Neural progenitor cell (in vitro differentiated cells): ENCODE measurements around the gene IL12A. TPM values are rescaled to one million over a fixed set of nuclear protein-coding genes. Genes with fewer than 3 reads are reported as not detected.

Experiments used
- DNase-seq: peaks from one replicate; pipeline ENCODE4 v3.0.0-alpha.2; 2016; ENCODE audit warnings: low spot score
- H2AFZ ChIP-seq: fragments of 200-600 bp; sonication (generic); replicated peaks from 2 replicates; pipeline ENCODE4 v1.6.1; 2016; ENCODE audit warnings: antibody characterized with exemption
- H3F3A ChIP-seq: fragments of 200-600 bp; sonication (generic); 2 replicates; pipeline ENCODE4 v1.6.1; 2016; ENCODE audit warnings: antibody characterized with exemption, low read depth
- H3K27ac ChIP-seq: fragments of 200-600 bp; sonication (generic); 2 replicates; pipeline ENCODE4 v1.5.1; 2016; ENCODE audit warnings: mild to moderate bottlenecking
- H3K27me3 ChIP-seq: fragments of 200-600 bp; sonication (generic); 2 replicates; pipeline ENCODE4 v1.6.1; 2016; ENCODE audit warnings: mild to moderate bottlenecking, moderate library complexity
- H3K36me3 ChIP-seq: fragments of 200-600 bp; sonication (generic); 2 replicates; pipeline ENCODE4 v1.5.1; 2016
- H3K4me1 ChIP-seq: fragments of 200-600 bp; sonication (generic); 2 replicates; pipeline ENCODE4 v1.6.1; 2016; ENCODE audit warnings: mixed run types
- H3K4me2 ChIP-seq: fragments of 200-600 bp; sonication (generic); 2 replicates; pipeline ENCODE4 v1.6.1; 2016
- H3K4me3 ChIP-seq: fragments of 200-600 bp; sonication (generic); 2 replicates; pipeline ENCODE4 v1.5.1; 2016
- H3K79me2 ChIP-seq: fragments of 200-600 bp; sonication (generic); 2 replicates; pipeline ENCODE4 v1.6.1; 2016; ENCODE audit warnings: low read depth
- H3K9ac ChIP-seq: fragments of 200-600 bp; sonication (generic); 2 replicates; pipeline ENCODE4 v1.6.1; 2016
- H3K9me3 ChIP-seq: fragments of 200-600 bp; sonication (generic); 2 replicates; pipeline ENCODE4 v1.5.1; 2016; ENCODE audit warnings: low read depth
- H4K20me1 ChIP-seq: fragments of 200-600 bp; sonication (generic); 2 replicates; pipeline ENCODE4 v1.6.1; 2016; ENCODE audit warnings: low read depth
- H3K27ac Mint-ChIP-seq: 3 replicates; pipeline ENCODE4 v1.8.0; 2021; ENCODE audit warnings: mixed read lengths
- H3K27me3 Mint-ChIP-seq: 2 replicates; pipeline ENCODE4 v1.8.0; 2022; ENCODE audit warnings: low read depth, mild to moderate bottlenecking, inconsistent platforms, moderate library complexity, mixed read lengths; ENCODE audit not compliant: insufficient read depth
- H3K36me3 Mint-ChIP-seq: 3 replicates; pipeline ENCODE4 v1.8.0; 2021; ENCODE audit warnings: mixed read lengths
- H3K4me1 Mint-ChIP-seq: 3 replicates; pipeline ENCODE4 v1.8.0; 2021; ENCODE audit warnings: mixed read lengths
- H3K4me3 Mint-ChIP-seq: 3 replicates; pipeline ENCODE4 v1.8.0; 2021; ENCODE audit warnings: mild to moderate bottlenecking, moderate library complexity, mixed read lengths
- H3K9me3 Mint-ChIP-seq: 3 replicates; pipeline ENCODE4 v1.8.0; 2020; ENCODE audit warnings: mixed read lengths
- EZH2 ChIP-seq: fragments of 200-600 bp; sonication (generic); IDR thresholded peaks from 2 replicates; pipeline ENCODE4 v1.6.1; 2017; ENCODE audit warnings: antibody characterized with exemption, mild to moderate bottlenecking, moderate library complexity
- EZH2phosphoT487 ChIP-seq: fragments of 200-600 bp; sonication (generic); IDR thresholded peaks from 2 replicates; pipeline ENCODE4 v1.6.1; 2017; ENCODE audit warnings: antibody characterized with exemption
- total RNA-seq: library from RNA; depleted of rRNA; stranded (reverse); fragments of >200 nt; gene quantifications from 2 replicates; pipeline ENCODE4 v1.2.3, GENCODE V29; 2015; ENCODE audit warnings: low replicate concordance
- TF ChIP-seq, protein P1 (sequence below): fragments of 200-600 bp; sonication (generic); IDR thresholded peaks from 2 replicates; pipeline ENCODE4 v1.5.1; 2017; ENCODE audit warnings: antibody characterized with exemption, mild to moderate bottlenecking

Gene IL12A
- total RNA-seq, 1 donor from 2014 or later, result 0.79 TPM

- Mint-ChIP-seq H3K36me3 (no peaks in the 10 kb centered on the region), H3K27me3 (no peaks in the 10 kb centered on the region), H3K9me3 (no peaks in the 10 kb centered on the region), H3K4me1 (no peaks in the 10 kb centered on the region), H3K27ac (no peak overlapping the region), H3K4me3 (no peak overlapping the region)
- no peak overlapping the region for H3K9ac ChIP-seq
- no peak for TF ChIP-seq EZH2phosphoT487
- TF ChIP-seq, protein P1, sequence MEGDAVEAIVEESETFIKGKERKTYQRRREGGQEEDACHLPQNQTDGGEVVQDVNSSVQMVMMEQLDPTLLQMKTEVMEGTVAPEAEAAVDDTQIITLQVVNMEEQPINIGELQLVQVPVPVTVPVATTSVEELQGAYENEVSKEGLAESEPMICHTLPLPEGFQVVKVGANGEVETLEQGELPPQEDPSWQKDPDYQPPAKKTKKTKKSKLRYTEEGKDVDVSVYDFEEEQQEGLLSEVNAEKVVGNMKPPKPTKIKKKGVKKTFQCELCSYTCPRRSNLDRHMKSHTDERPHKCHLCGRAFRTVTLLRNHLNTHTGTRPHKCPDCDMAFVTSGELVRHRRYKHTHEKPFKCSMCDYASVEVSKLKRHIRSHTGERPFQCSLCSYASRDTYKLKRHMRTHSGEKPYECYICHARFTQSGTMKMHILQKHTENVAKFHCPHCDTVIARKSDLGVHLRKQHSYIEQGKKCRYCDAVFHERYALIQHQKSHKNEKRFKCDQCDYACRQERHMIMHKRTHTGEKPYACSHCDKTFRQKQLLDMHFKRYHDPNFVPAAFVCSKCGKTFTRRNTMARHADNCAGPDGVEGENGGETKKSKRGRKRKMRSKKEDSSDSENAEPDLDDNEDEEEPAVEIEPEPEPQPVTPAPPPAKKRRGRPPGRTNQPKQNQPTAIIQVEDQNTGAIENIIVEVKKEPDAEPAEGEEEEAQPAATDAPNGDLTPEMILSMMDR, result no peak
- TF ChIP-seq EZH2, result no peak
- no peak overlapping the region for H3K4me3 ChIP-seq
- H3K4me2 ChIP-seq, result no peak overlapping the region
- H3K9me3 ChIP-seq, result no peaks in the 10 kb centered on the region
- H3F3A ChIP-seq, result no peaks in the 10 kb centered on the region
- no peaks in the 10 kb centered on the region for H3K36me3 ChIP-seq
- H3K79me2 ChIP-seq, result no peaks in the 10 kb centered on the region
- no peak for DNase-seq
- H3K27me3 ChIP-seq, result no peaks in the 10 kb centered on the region
- no peak overlapping the region for H3K27ac ChIP-seq
- no peak overlapping the region for H2AFZ ChIP-seq
- H3K4me1 ChIP-seq, result no peaks in the 10 kb centered on the region
- H4K20me1 ChIP-seq, result no peaks in the 10 kb centered on the region
Measured at GRCh38 chr3:160010578-160010977, 21.9 kb downstream of the IL12A start.

GRCh38 chr3:160012108-160012507 is 23.5 kb downstream of the IL12A start:
- Mint-ChIP-seq H3K4me3 (no peak overlapping the region), H3K9me3 (no peaks in the 10 kb centered on the region)
- TF ChIP-seq, protein P1, result no peak
- TF ChIP-seq EZH2, result no peak
- TF ChIP-seq EZH2phosphoT487, result no peak

GRCh38 chr3:160016972-160017371 is 28.3 kb downstream of the IL12A start:
- H3K9me3 Mint-ChIP-seq, result no peaks in the 10 kb centered on the region
- Histone ChIP-seq H3K36me3 (no peaks in the 10 kb centered on the region), H4K20me1 (no peaks in the 10 kb centered on the region), H3K27ac (no peak overlapping the region), H3K79me2 (no peaks in the 10 kb centered on the region), H3K4me3 (no peak overlapping the region), H2AFZ (no peak overlapping the region), H3K9ac (no peak overlapping the region), H3K4me2 (no peak overlapping the region), H3F3A (no peaks in the 10 kb centered on the region), H3K4me1 (no peaks in the 10 kb centered on the region), H3K9me3 (no peaks in the 10 kb centered on the region), H3K27me3 (no peaks in the 10 kb centered on the region)
- H3K36me3 Mint-ChIP-seq, result no peaks in the 10 kb centered on the region
- H3K4me1 Mint-ChIP-seq, result no peaks in the 10 kb centered on the region
- no peak overlapping the region for H3K27ac Mint-ChIP-seq
- H3K4me3 Mint-ChIP-seq, result no peak overlapping the region
- H3K27me3 Mint-ChIP-seq, result peaks cover 3% of the 10 kb centered on the region
- no peak for TF ChIP-seq EZH2phosphoT487
- DNase-seq, result no peak

More at GRCh38 chr3:160012108-160012507, 23.5 kb downstream of the IL12A start:
- Mint-ChIP-seq H3K36me3 (no peaks in the 10 kb centered on the region), H3K27me3 (no peaks in the 10 kb centered on the region), H3K27ac (no peak overlapping the region), H3K4me1 (no peaks in the 10 kb centered on the region)
- Histone ChIP-seq H3K79me2 (no peaks in the 10 kb centered on the region), H3K27me3 (no peaks in the 10 kb centered on the region), H3F3A (no peaks in the 10 kb centered on the region), H2AFZ (no peak overlapping the region), H3K27ac (no peak overlapping the region), H3K9ac (no peak overlapping the region), H3K9me3 (no peaks in the 10 kb centered on the region), H3K4me2 (no peak overlapping the region), H3K4me1 (no peaks in the 10 kb centered on the region), H4K20me1 (no peaks in the 10 kb centered on the region), H3K4me3 (no peak overlapping the region), H3K36me3 (no peaks in the 10 kb centered on the region)
- DNase-seq, result no peak

- Histone ChIP-seq H3K27ac (no peak overlapping the region), H3K79me2 (no peaks in the 10 kb centered on the region), H3K4me3 (no peak overlapping the region), H3K9ac (no peak overlapping the region), H3K36me3 (no peaks in the 10 kb centered on the region), H3K4me1 (no peaks in the 10 kb centered on the region), H3K27me3 (no peaks in the 10 kb centered on the region), H3F3A (no peaks in the 10 kb centered on the region), H4K20me1 (no peaks in the 10 kb centered on the region), H3K4me2 (no peak overlapping the region), H3K9me3 (no peaks in the 10 kb centered on the region), H2AFZ (peak overlapping the region; percentile 63)
- H3K9me3 Mint-ChIP-seq, result no peaks in the 10 kb centered on the region
- peaks cover 3% of the 10 kb centered on the region for H3K27me3 Mint-ChIP-seq
- H3K27ac Mint-ChIP-seq, result no peak overlapping the region
- H3K4me1 Mint-ChIP-seq, result no peaks in the 10 kb centered on the region
- H3K4me3 Mint-ChIP-seq, result no peak overlapping the region
- TF ChIP-seq EZH2phosphoT487, result no peak
- no peaks in the 10 kb centered on the region for H3K36me3 Mint-ChIP-seq
- no peak for DNase-seq
Measured at GRCh38 chr3:160018959-160019358, 30.3 kb downstream of the IL12A start.
